HTERT RPE-1 (cell line): Measurements from ENCODE around the gene DOCK8.

Experiments
- in situ Hi-C: fragments of 300-500 bp; cut with MboI; formaldehyde crosslinking; loops from 4 replicates; pipeline ENCODE4 v1.14.3; 2020; ENCODE audit warnings: low sequenced_read_pairs

The DOCK8 gene

GRCh38 chr9:450561-450960 is 235.9 kb downstream of the DOCK8 start:
- in situ Hi-C loops: no loop called here

GRCh38 chr9:453832-454231 is 239.2 kb downstream of the DOCK8 start:
- in situ Hi-C loops: no loop called here

- in situ Hi-C loops: no loop called here
Observed at GRCh38 chr9:456365-456764, 241.7 kb downstream of the DOCK8 start.

GRCh38 chr9:458590-458989 is 243.9 kb downstream of the DOCK8 start:
- in situ Hi-C loops: no loop called here

- in situ Hi-C loops: no loop called here
Observed at GRCh38 chr9:459491-460444, 245.1 kb downstream of the DOCK8 start.

GRCh38 chr9:462121-462520 is 247.5 kb downstream of the DOCK8 start:
- in situ Hi-C loops: no loop called here

- in situ Hi-C loops: no loop called here
Observed at GRCh38 chr9:462606-463005, 247.9 kb downstream of the DOCK8 start.

- in situ Hi-C loops: no loop called here
Observed at GRCh38 chr9:463455-464171, 248.9 kb downstream of the DOCK8 start.

GRCh38 chr9:466747-467146 is 252.1 kb downstream of the DOCK8 start:
- in situ Hi-C loops: no loop called here

GRCh38 chr9:468766-469426 is 254.2 kb downstream of the DOCK8 start:
- in situ Hi-C loops: no loop called here

- in situ Hi-C loops: no loop called here
Observed at GRCh38 chr9:469672-470551, 255.2 kb downstream of the DOCK8 start.

GRCh38 chr9:470552-471194 is 256.0 kb downstream of the DOCK8 start:
- in situ Hi-C loops: no loop called here

GRCh38 chr9:471320-471719 is 256.7 kb downstream of the DOCK8 start:
- in situ Hi-C loops: no loop called here

GRCh38 chr9:472479-473075 is 257.9 kb downstream of the DOCK8 start:
- in situ Hi-C loops: no loop called here

- in situ Hi-C loops: no loop called here
Observed at GRCh38 chr9:477193-477592, 262.5 kb downstream of the DOCK8 start.

GRCh38 chr9:479304-479970 is 264.8 kb downstream of the DOCK8 start:
- in situ Hi-C loops: no loop called here

- in situ Hi-C loops: no loop called here
Observed at GRCh38 chr9:479971-480350, 265.3 kb downstream of the DOCK8 start.

GRCh38 chr9:482739-483138 is 268.1 kb downstream of the DOCK8 start:
- in situ Hi-C loops: no loop called here

- in situ Hi-C loops: no loop called here
Observed at GRCh38 chr9:486156-486555, 271.5 kb downstream of the DOCK8 start.
